Hindlimb muscle (tissue), 1 donor: ENCODE measurements around the gene DUOXA2. TPM values are rescaled to one million over a fixed set of nuclear protein-coding genes. Genes with fewer than 3 reads are reported as not detected.

Source experiments
- DNase-seq: peaks from one replicate; pipeline ENCODE4 v3.0.0-alpha.2; 2013
- polyA plus RNA-seq: library from polyadenylated mRNA; unstranded; fragments of 120-200 nt; gene quantifications from one replicate; pipeline ENCODE4 v1.2.1, GENCODE V29; 2013; ENCODE audit not compliant: insufficient read length

The DUOXA2 gene
- polyA plus RNA-seq, 1 donor = not detected

- no peak for DNase-seq
These were observed 25.0 kb downstream of the DUOXA2 start for GRCh38 chr15:45138814-45139765.

- DNase-seq = no peak
These were observed 25.6 kb downstream of the DUOXA2 start for GRCh38 chr15:45139770-45140169.

GRCh38 chr15:45140557-45141250 is 26.6 kb downstream of the DUOXA2 start:
- DNase-seq = no peak

GRCh38 chr15:45141386-45141785 is 27.3 kb downstream of the DUOXA2 start:
- DNase-seq = no peak

GRCh38 chr15:45143056-45143455 is 28.9 kb downstream of the DUOXA2 start:
- no peak for DNase-seq

GRCh38 chr15:45143946-45144345 is 29.8 kb downstream of the DUOXA2 start:
- DNase-seq = no peak

- no peak for DNase-seq
These were observed 30.6 kb downstream of the DUOXA2 start for GRCh38 chr15:45144775-45145174.

GRCh38 chr15:45146405-45146804 is 32.3 kb downstream of the DUOXA2 start:
- DNase-seq = no peak

- DNase-seq = no peak
These were observed 33.5 kb downstream of the DUOXA2 start for GRCh38 chr15:45147606-45148005.

- DNase-seq = no peak
These were observed 34.2 kb downstream of the DUOXA2 start for GRCh38 chr15:45148076-45149059.

GRCh38 chr15:45149060-45149459 is 34.9 kb downstream of the DUOXA2 start:
- DNase-seq = no peak

GRCh38 chr15:45150481-45150880 is 36.4 kb downstream of the DUOXA2 start:
- DNase-seq = no peak

GRCh38 chr15:45150997-45151396 is 36.9 kb downstream of the DUOXA2 start:
- no peak for DNase-seq

GRCh38 chr15:45151998-45152828 is 38.1 kb downstream of the DUOXA2 start:
- DNase-seq = no peak

GRCh38 chr15:45155739-45156138 is 41.6 kb downstream of the DUOXA2 start:
- DNase-seq = no peak

GRCh38 chr15:45156744-45157455 is 42.8 kb downstream of the DUOXA2 start:
- DNase-seq = no peak

GRCh38 chr15:45157974-45158373 is 43.8 kb downstream of the DUOXA2 start:
- DNase-seq = no peak

GRCh38 chr15:45161666-45162065 is 47.5 kb downstream of the DUOXA2 start:
- no peak for DNase-seq

- peak; percentile 69 for DNase-seq
These were observed 48.8 kb downstream of the DUOXA2 start for GRCh38 chr15:45162771-45163507.

GRCh38 chr15:45163508-45163856 is 49.4 kb downstream of the DUOXA2 start:
- no peak for DNase-seq
